Measurements from ENCODE around the gene DSTYK. TPM values are rescaled to one million over a fixed set of nuclear protein-coding genes. Genes with fewer than 3 reads are reported as not detected.

The DSTYK gene
- total and polyA plus RNA-seq, 2 experiments from 2014 or later, result 6.1 to 10.7 TPM

DNA sequence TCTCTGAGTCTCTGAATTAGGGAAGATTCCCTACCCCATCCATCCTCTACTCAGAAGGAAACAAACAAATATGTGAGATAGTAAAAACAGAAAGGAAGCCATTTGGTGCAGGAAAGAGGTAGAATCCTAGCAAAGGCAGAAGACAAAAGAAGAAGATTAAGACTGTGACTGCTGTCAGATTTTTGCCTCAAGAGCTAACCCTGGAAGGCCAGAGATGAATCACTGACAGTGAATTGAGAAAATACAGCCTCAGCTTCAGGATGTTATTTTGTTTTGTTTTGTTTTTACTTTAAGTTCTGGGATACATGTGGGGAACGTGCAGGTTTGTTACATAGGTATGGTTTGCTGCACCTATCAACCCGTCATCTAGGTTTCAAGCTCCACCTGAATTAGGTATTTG is 31.7 kb downstream of the DSTYK start (continued):
- no peak for TF ChIP-seq ZNF462 (CRISPR knock-in tag; IDR thresholded peaks at IDR 0.05)
- TF ChIP-seq ETS1 (IDR thresholded peaks at IDR 0.05), result no peak
- TF ChIP-seq, protein P1, sequence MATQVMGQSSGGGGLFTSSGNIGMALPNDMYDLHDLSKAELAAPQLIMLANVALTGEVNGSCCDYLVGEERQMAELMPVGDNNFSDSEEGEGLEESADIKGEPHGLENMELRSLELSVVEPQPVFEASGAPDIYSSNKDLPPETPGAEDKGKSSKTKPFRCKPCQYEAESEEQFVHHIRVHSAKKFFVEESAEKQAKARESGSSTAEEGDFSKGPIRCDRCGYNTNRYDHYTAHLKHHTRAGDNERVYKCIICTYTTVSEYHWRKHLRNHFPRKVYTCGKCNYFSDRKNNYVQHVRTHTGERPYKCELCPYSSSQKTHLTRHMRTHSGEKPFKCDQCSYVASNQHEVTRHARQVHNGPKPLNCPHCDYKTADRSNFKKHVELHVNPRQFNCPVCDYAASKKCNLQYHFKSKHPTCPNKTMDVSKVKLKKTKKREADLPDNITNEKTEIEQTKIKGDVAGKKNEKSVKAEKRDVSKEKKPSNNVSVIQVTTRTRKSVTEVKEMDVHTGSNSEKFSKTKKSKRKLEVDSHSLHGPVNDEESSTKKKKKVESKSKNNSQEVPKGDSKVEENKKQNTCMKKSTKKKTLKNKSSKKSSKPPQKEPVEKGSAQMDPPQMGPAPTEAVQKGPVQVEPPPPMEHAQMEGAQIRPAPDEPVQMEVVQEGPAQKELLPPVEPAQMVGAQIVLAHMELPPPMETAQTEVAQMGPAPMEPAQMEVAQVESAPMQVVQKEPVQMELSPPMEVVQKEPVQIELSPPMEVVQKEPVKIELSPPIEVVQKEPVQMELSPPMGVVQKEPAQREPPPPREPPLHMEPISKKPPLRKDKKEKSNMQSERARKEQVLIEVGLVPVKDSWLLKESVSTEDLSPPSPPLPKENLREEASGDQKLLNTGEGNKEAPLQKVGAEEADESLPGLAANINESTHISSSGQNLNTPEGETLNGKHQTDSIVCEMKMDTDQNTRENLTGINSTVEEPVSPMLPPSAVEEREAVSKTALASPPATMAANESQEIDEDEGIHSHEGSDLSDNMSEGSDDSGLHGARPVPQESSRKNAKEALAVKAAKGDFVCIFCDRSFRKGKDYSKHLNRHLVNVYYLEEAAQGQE (IDR thresholded peaks at IDR 0.05; ENCODE audit: unreplicated experiment), result no peak
- no peak for TF ChIP-seq POLR2AphosphoS5 (IDR thresholded peaks at IDR 0.05; ENCODE audit: low read depth)
- TF ChIP-seq JUNB (IDR thresholded peaks at IDR 0.05; ENCODE audit: unreplicated experiment), result no peak
- TF ChIP-seq STAT1 (IDR thresholded peaks at IDR 0.05; ENCODE audit: unreplicated experiment), result no peak
- TF ChIP-seq EZH2 (IDR thresholded peaks at IDR 0.05; ENCODE audit: low read depth, unreplicated experiment), result no peak

Measured in GM23338 (cell line).